Measurements from ENCODE around the gene CACNA1F.
"Not testable (repeated sequence)": the region's sequence is repeated elsewhere in the genome, so short reads cannot be mapped to it uniquely, and the experiment has no call there.

The CACNA1F gene

DNA sequence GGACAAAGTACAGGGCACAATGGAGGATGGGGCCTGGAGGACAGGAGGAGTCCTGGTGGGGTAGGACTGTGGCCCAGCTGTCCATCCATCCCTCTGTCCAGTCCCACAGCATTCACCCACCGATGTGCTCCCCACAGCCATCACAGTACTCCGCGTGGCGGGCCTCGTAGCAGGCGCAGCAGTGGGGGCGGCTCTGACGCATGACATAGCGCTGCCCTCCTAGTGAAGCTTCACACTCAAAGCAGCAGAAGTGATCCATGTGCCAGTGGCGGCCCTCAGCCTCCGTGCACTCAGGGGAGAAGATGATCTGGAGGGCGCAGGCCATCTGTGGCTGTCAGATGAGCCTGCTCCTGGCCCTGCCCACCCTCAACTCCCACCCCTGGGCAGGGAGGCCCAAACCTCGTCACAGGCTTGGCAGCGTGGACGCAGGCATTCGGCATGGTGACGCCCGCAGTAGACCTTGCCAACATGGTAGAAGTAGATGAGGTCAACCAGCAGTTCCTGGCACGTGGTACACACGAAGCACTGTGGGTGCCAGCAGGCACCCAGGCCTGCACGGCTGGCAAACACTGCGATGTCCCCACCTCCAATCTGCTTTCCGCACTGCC, 55.2 kb downstream of the CACNA1F start:
- Histone ChIP-seq H3K27ac (no peak overlapping the region), H3K4me1 (peaks cover 0 to 14% (median 6%) of the 10 kb centered on the region in 4 donors), H3K27me3 (no peaks in the 10 kb centered on the region), H3K4me3 (no peak overlapping the region), H3K36me3 (peaks cover 0 to 56% (median 22%) of the 10 kb centered on the region in 3 donors), H3K9me3 (no peaks in the 10 kb centered on the region)
- no peak for DNase-seq
- intact Hi-C loops (cut with DNase I; ENCODE audit: low total_unique reads), result no loop called here
- TF ChIP-seq, protein P1, sequence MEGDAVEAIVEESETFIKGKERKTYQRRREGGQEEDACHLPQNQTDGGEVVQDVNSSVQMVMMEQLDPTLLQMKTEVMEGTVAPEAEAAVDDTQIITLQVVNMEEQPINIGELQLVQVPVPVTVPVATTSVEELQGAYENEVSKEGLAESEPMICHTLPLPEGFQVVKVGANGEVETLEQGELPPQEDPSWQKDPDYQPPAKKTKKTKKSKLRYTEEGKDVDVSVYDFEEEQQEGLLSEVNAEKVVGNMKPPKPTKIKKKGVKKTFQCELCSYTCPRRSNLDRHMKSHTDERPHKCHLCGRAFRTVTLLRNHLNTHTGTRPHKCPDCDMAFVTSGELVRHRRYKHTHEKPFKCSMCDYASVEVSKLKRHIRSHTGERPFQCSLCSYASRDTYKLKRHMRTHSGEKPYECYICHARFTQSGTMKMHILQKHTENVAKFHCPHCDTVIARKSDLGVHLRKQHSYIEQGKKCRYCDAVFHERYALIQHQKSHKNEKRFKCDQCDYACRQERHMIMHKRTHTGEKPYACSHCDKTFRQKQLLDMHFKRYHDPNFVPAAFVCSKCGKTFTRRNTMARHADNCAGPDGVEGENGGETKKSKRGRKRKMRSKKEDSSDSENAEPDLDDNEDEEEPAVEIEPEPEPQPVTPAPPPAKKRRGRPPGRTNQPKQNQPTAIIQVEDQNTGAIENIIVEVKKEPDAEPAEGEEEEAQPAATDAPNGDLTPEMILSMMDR (IDR thresholded peaks at IDR 0.05), result no peak

DNA sequence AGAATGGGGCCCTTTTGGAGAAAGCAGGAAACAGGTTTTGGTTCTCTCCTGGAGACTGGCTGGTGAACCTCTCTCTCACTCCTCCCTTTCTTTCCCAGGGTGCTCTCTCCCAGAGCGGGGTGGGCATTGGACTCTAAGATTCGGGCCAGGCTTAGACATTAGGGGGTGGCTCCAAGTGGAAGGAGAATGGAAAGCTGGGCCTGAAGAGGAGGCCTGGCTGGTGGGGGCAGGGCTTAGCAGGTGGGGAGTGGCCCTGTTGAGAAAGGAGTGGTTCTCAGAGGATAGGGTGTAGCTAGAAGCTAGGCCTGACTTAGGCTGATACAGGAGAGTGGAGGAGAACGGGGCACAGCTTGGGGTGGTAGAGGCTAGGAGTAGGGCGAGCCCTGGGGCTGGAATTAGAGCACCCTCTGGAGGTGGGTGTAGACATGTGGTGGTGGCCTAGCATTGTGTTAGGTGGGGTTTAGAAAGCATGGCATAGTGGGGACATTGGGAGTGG, 55.8 kb downstream of the CACNA1F start:
- peaks cover 0 to 16% (median 7%) of the 10 kb centered on the region in 4 donors for H3K4me1 ChIP-seq
- intact Hi-C loops (cut with DNase I; ENCODE audit: low total_unique reads), result no loop called here
- no peak overlapping the region for H3K4me3 ChIP-seq
- H3K27ac ChIP-seq, result peak overlapping the region in 1 of 2 donors; percentile 40
- H3K9me3 ChIP-seq, result no peaks in the 10 kb centered on the region
- peaks cover 0 to 56% (median 22%) of the 10 kb centered on the region in 3 donors for H3K36me3 ChIP-seq
- no peak for DNase-seq
- TF ChIP-seq, protein P1 (IDR thresholded peaks at IDR 0.05), result no peak
- H3K27me3 ChIP-seq, result no peaks in the 10 kb centered on the region

DNA sequence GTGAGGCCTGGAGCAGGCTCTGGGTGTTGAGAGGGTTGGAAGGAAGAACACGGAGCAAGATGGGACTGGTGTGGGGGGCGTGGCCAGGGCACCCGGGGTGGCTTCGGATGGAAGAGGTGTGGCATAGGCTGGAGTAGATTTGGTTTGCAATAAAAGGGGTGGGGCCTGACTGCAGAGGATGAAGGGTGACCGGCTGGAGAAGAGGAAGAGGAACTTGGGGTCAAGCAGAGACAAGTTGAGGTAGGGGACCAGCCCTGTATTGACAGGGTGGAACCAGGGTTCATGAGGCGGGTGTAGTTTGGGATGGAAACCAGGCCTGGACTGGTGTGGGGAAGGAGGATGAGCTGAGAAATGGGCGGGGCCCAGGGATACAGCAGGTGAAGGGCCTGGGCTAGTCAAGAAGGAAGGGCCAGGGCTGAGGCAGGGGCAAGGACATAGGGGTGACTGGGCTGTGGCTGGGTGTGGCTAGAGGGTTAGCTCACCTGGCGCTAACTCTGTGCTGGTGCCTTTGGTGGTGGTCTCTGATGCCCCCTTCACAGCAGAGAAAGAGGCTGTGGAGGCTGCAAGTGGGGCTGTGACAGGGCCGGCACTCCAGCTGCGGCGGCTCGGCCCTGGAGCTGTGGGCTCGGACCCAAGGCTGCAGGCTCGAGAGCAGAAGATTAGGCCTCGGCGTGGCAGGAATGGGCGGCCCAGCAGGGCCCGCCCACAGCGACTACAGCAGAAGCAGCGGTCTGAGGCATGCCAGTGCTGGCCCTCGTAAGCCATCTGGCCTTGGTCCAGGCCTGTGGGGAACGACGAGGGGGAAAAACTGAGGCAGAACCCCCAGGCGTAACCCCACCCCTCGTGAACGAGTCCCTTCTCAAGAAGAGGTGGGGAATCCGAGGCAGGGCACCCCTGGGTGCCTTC, 56.5 kb downstream of the CACNA1F start:
- DNase-seq, result no peak
- Histone ChIP-seq H3K36me3 (peaks cover 0 to 56% (median 22%) of the 10 kb centered on the region in 3 donors), H3K4me3 (no peak overlapping the region), H3K27me3 (no peaks in the 10 kb centered on the region), H3K4me1 (peaks cover 0 to 16% (median 7%) of the 10 kb centered on the region in 4 donors), H3K27ac (peak overlapping the region in 1 of 2 donors; percentile 40), H3K9me3 (no peaks in the 10 kb centered on the region)
- TF ChIP-seq, protein P1 (IDR thresholded peaks at IDR 0.05), result no peak
- intact Hi-C loops (cut with DNase I; ENCODE audit: low total_unique reads), result no loop called here

DNA sequence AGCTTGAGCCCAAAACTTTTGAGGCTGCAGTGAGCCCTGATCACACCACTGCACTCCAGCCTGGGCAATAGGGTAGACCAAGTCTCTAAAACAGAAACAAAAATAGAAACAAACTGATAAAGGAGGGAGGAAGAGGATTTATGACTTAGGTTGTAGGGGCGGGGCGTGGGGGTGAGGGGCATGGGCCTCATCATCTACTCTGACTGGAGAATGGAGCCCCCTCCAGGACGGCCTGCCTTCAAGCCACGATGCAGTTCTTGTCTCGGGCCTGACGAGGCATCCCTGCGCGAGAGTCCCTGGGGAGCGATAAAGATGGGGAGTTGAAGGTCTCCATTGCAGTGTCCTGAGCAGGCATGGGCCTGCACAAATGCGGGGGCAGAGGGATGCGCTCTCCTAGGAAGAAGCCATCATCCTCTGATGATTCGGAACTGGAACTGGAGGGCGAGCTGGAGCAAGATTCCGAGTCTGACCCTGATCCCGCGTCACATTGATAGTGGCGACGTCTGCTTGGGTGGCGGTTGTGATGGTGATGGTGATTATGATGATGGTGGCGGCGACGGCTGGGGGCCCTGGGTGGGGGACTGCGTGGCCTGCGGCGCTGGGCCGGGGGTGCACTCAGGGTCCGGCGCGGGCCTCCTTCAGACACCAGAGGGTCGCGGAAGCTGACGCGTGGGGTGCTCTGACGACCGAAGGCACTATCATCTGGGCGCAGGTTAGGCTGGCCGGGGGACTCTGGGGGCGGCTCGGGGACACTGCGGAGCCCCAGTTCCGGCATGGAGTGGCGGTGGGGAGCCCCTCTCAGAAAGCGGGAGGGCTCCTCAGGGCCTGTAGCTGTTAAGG, 57.5 kb downstream of the CACNA1F start:
- H3K9me3 ChIP-seq, result no peaks in the 10 kb centered on the region
- intact Hi-C loops (cut with DNase I; ENCODE audit: low total_unique reads), result no loop called here
- H3K36me3 ChIP-seq, result peaks cover 0 to 53% (median 22%) of the 10 kb centered on the region in 3 donors
- TF ChIP-seq, protein P1 (IDR thresholded peaks at IDR 0.05), result no peak
- no peak overlapping the region for H3K27ac ChIP-seq
- peaks cover 0 to 16% (median 9%) of the 10 kb centered on the region in 4 donors for H3K4me1 ChIP-seq
- no peaks in the 10 kb centered on the region for H3K27me3 ChIP-seq
- no peak for DNase-seq
- H3K4me3 ChIP-seq, result no peak overlapping the region

DNA sequence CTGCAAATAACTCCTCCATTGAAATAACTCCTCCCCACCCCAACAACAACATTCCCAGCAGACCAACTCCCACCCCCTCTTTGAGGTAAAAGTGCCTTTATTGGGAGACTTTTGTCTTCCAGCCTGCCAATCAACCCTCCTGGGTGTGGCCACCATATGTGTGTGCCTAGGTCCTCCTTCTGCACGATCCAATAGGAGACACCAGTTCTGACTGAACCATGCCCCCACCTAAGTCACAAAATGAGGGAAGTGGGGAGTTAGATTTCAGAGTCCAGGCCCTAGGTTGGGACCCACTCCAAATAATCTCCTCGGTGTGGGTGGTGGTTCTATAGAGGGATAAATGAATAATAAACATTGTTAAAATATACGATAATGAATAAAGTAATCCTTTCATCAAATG, 58.4 kb downstream of the CACNA1F start:
- Histone ChIP-seq H3K4me1 (peaks cover 0 to 16% (median 9%) of the 10 kb centered on the region in 4 donors), H3K9me3 (no peaks in the 10 kb centered on the region), H3K36me3 (peaks cover 0 to 48% (median 22%) of the 10 kb centered on the region in 3 donors), H3K27ac (no peak overlapping the region), H3K4me3 (no peak overlapping the region), H3K27me3 (no peaks in the 10 kb centered on the region)
- no peak for DNase-seq
- TF ChIP-seq, protein P1 (IDR thresholded peaks at IDR 0.05), result no peak
- intact Hi-C loops (cut with DNase I; ENCODE audit: low total_unique reads), result no loop called here

DNA sequence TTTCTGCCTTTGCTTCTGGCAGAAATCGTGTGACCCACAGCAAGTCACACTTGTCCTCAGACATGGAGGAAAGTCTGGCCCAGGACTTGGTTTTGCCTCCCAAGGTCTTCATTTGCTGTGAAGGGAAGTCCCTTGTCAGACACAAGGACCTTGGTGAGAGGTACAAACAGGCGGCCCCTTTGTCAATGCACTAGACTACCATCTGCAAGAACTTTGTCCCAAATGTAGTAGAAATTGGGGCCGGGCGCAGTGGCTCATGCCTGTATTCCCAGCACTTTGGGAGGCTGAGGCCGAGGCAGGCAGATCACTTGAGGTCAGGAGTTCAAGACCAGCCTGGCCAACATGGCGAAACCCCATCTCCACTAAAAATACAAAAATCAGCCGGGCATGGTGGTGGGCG, 59.6 kb downstream of the CACNA1F start:
- H3K27me3 ChIP-seq; DNase-seq; H3K9me3 ChIP-seq; intact Hi-C loops (cut with DNase I; ENCODE audit: low total_unique reads): not testable (repeated sequence)
- Histone ChIP-seq H3K4me1 (peaks cover 0 to 16% (median 9%) of the 10 kb centered on the region in 4 donors), H3K36me3 (peaks cover 0 to 37% (median 22%) of the 10 kb centered on the region in 3 donors), H3K27ac (peak overlapping the region; percentile 94 to 97), H3K4me3 (peak overlapping the region in 1 of 2 donors; percentile 84)
